ENCODE data around the gene NIPBL.

- TF ChIP-seq CTCF (IDR thresholded peaks at IDR 0.05; ENCODE audit: low read length) (no peak), EZH2 (IDR thresholded peaks at IDR 0.05; ENCODE audit: borderline replicate concordance, low read length) (no peak)
Measured at GRCh38 chr5:37103302-37103701, 226.7 kb downstream of the NIPBL start.
